Activated naive CD8-positive, alpha-beta T cell treated with anti-CD3 and anti-CD28 coated beads, Interleukin-2, amount 50 U/mL, for 16 hours (primary cell): ENCODE results near the gene MYT1.
"Not testable (repeated sequence)": the region's sequence is repeated elsewhere in the genome, so short reads cannot be mapped to it uniquely, and the experiment has no call there.

Source experiments
- DNase-seq: peaks from one replicate; pipeline ENCODE4 v3.0.0-alpha.2; 2020; ENCODE audit warnings: low read depth, low spot score

The MYT1 gene

GRCh38 chr20:64164123-64164836 is at the start of gene MYT1:
MYT1 (plus strand) TSS chr20:64164452; CDS start chr20:64198862, 34,410 bp downstream.
- DNase-seq, result no peak

GRCh38 chr20:64115171-64115911 is 48.9 kb upstream of the MYT1 start:
- DNase-seq, result no peak

- DNase-seq, result no peak
Measured at GRCh38 chr20:64116016-64116415, 48.2 kb upstream of the MYT1 start.

- DNase-seq, result no peak
Measured at GRCh38 chr20:64116541-64117431, 47.5 kb upstream of the MYT1 start.

- not testable (repeated sequence) for DNase-seq
Measured at GRCh38 chr20:64117432-64117777, 46.8 kb upstream of the MYT1 start.

GRCh38 chr20:64119301-64119680 is 45.0 kb upstream of the MYT1 start:
- DNase-seq, result no peak

- no peak for DNase-seq
Measured at GRCh38 chr20:64119681-64120341, 44.4 kb upstream of the MYT1 start.

GRCh38 chr20:64121586-64121985 is 42.7 kb upstream of the MYT1 start:
- no peak for DNase-seq

GRCh38 chr20:64122927-64123326 is 41.3 kb upstream of the MYT1 start:
- not testable (repeated sequence) for DNase-seq

- DNase-seq, result not testable (repeated sequence)
Measured at GRCh38 chr20:64123517-64123916, 40.7 kb upstream of the MYT1 start.

- DNase-seq, result no peak
Measured at GRCh38 chr20:64129146-64129782, 35.0 kb upstream of the MYT1 start.

GRCh38 chr20:64130271-64130670 is 34.0 kb upstream of the MYT1 start:
- no peak for DNase-seq

- no peak for DNase-seq
Measured at GRCh38 chr20:64130876-64131275, 33.4 kb upstream of the MYT1 start.

GRCh38 chr20:64131406-64131805 is 32.8 kb upstream of the MYT1 start:
- no peak for DNase-seq

- no peak for DNase-seq
Measured at GRCh38 chr20:64133951-64134407, 30.3 kb upstream of the MYT1 start.

GRCh38 chr20:64134744-64135143 is 29.5 kb upstream of the MYT1 start:
- DNase-seq, result not testable (repeated sequence)

GRCh38 chr20:64136004-64136710 is 28.1 kb upstream of the MYT1 start:
- DNase-seq, result no peak

GRCh38 chr20:64137598-64138031 is 26.6 kb upstream of the MYT1 start:
- no peak for DNase-seq

- no peak for DNase-seq
Measured at GRCh38 chr20:64138276-64138815, 25.9 kb upstream of the MYT1 start.
